ENCODE data around the gene ZNF417. TPM values are rescaled to one million over a fixed set of nuclear protein-coding genes. Genes with fewer than 3 reads are reported as not detected.
"Not testable (repeated sequence)": the region's sequence is repeated elsewhere in the genome, so short reads cannot be mapped to it uniquely, and the experiment has no call there.

ZNF417 gene
- total RNA-seq, 4 donors from 2014 or later, result 15.0 to 50.1 (median 20.7) TPM

DNA sequence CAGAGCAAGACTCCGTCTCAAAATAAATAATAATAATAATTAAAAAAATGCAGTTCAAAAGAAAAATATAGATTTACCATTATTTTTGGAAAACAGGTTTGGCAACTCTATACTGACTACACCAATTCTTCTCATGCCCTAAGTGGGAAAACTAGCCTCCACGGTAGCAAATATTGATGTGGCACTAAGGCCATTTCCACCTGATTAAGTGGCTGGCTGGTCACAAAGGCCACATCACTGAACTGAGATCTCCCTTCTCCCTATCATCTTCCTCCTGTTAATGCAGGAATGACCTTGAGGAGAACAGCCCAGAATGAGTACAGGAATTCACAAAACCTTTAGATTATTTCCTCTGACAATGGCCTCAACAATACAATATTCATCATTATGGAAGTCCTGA is 46.2 kb downstream of the ZNF417 start:
- Histone ChIP-seq H3K4me1 (no peaks in the 10 kb centered on the region), H3K27ac (no peak overlapping the region), H3K27me3 (no peaks in the 10 kb centered on the region), H3K9me3 (peaks cover 0 to 86% of the 10 kb centered on the region in 2 donors), H3K36me3 (no peaks in the 10 kb centered on the region), H3K4me3 (no peak overlapping the region)
- intact Hi-C loops (cut with DNase I; ENCODE audit: low total_unique reads), result no loop called here
- DNase-seq, result no peak
- TF ChIP-seq, protein P1, sequence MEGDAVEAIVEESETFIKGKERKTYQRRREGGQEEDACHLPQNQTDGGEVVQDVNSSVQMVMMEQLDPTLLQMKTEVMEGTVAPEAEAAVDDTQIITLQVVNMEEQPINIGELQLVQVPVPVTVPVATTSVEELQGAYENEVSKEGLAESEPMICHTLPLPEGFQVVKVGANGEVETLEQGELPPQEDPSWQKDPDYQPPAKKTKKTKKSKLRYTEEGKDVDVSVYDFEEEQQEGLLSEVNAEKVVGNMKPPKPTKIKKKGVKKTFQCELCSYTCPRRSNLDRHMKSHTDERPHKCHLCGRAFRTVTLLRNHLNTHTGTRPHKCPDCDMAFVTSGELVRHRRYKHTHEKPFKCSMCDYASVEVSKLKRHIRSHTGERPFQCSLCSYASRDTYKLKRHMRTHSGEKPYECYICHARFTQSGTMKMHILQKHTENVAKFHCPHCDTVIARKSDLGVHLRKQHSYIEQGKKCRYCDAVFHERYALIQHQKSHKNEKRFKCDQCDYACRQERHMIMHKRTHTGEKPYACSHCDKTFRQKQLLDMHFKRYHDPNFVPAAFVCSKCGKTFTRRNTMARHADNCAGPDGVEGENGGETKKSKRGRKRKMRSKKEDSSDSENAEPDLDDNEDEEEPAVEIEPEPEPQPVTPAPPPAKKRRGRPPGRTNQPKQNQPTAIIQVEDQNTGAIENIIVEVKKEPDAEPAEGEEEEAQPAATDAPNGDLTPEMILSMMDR (IDR thresholded peaks at IDR 0.05), result no peak
- no peak for TF ChIP-seq POLR2A (IDR thresholded peaks at IDR 0.05)

DNA sequence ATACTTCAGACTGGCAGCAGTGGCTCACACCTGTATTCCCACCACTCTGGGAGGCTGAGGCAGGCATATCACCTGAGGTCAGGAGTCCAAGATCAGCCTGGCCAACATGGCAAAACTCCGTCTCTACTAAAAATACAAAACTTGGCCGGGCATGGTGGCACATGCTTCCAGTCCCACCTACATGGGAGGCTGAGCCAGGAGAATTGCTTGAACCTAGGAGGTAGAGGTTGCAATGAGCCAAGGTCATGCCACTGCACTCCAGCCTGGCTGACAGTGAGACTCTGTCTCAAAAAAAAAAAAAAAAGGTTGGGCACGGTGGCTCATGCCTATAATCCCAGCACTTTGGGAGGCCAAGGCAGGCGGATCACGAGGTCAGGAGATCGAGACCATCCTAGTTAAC is 46.7 kb downstream of the ZNF417 start:
- H3K27me3 ChIP-seq; intact Hi-C loops (cut with DNase I; ENCODE audit: low total_unique reads); H3K4me3 ChIP-seq; DNase-seq; H3K4me1 ChIP-seq; H3K36me3 ChIP-seq; H3K27ac ChIP-seq: not testable (repeated sequence)
- peaks cover 0 to 91% of the 10 kb centered on the region in 2 donors for H3K9me3 ChIP-seq

DNA sequence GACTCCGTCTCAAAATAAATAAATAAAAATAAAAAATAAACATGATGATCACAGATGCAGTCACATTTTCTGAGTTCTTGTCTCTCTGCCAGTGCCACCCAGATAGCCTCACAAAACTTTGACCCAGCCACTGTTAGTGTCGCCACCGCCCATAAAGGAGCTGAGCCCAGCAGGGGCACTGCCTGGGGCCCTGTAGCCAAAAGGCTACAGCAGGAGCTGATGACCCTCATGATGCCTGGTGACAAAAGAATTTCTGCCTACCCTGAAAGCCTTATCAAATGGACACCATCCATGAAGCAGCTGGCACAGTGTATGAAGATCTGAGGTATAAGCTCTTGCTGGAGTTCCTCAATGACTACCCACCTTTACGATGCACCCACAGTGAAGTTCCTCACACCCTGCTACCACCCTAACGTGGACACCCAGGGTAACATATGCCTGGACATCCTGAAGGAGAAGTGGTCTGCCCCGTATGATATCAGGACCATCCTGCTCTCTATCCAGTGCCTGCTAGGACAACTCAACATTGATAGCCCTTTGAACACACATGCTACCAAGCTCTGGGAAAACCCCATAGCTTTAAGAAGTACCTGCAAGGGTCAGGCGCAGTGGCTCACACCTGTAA is 48.4 kb downstream of the ZNF417 start:
- no peak overlapping the region for H3K4me3 ChIP-seq
- H3K36me3 ChIP-seq, result no peaks in the 10 kb centered on the region
- intact Hi-C loops (cut with DNase I; ENCODE audit: low total_unique reads), result no loop called here
- no peak for TF ChIP-seq POLR2A (IDR thresholded peaks at IDR 0.05)
- TF ChIP-seq, protein P1 (IDR thresholded peaks at IDR 0.05), result no peak
- H3K4me1 ChIP-seq, result no peaks in the 10 kb centered on the region
- H3K27me3 ChIP-seq, result no peaks in the 10 kb centered on the region
- H3K27ac ChIP-seq, result no peak overlapping the region
- H3K9me3 ChIP-seq, result peaks cover 0 to 88% of the 10 kb centered on the region in 2 donors
- no peak for DNase-seq

Other genes with a start within 250 kb of the ZNF417 start
- gene ZSCAN4, start 247.7 kb downstream of the ZNF417 start, total RNA-seq, result not detected
- gene ZNF551, start 234.6 kb downstream of the ZNF417 start, total RNA-seq, result 100 to 1,000 TPM in 1 of 4 donors, 10 to 100 TPM in 2, 1 to 10 TPM in 1; 8.7 to 123 (median 27.2) TPM
- 10 to 100 TPM in 1 of 4 donors, 1 to 10 TPM in 2, under 1 TPM in 1; 0.88 to 27.4 (median 1.5) TPM for gene ZNF154, start 207.4 kb downstream of the ZNF417 start, total RNA-seq
- 10 to 100 TPM in 1 of 4 donors, 1 to 10 TPM in 2, under 1 TPM in 1; 0.88 to 20.2 (median 3.4) TPM for gene ZNF671, start 189.0 kb downstream of the ZNF417 start, total RNA-seq
- gene ZNF776, start 169.8 kb downstream of the ZNF417 start, total RNA-seq, result 10 to 100 TPM in 3 of 4 donors, under 1 TPM in 1; 0.29 to 34.4 (median 17.9) TPM
- 10 to 100 TPM in 2 of 4 donors, 1 to 10 TPM in 2; 4.6 to 42.0 (median 16.1) TPM for gene ZNF586, start 146.9 kb downstream of the ZNF417 start, total RNA-seq
- 10 to 100 TPM in 2 of 4 donors, 1 to 10 TPM in 1, under 1 TPM in 1; 0.77 to 15.0 (median 9.3) TPM for gene ZNF552, start 101.7 kb downstream of the ZNF417 start, total RNA-seq
- 10 to 100 TPM in 3 of 4 donors, 1 to 10 TPM in 1; 5.9 to 30.6 (median 15.0) TPM for gene ZNF587B, start 86.3 kb downstream of the ZNF417 start, total RNA-seq
- 10 to 100 TPM; 21.3 to 80.0 (median 39.6) TPM for gene ZNF587, start 66.7 kb downstream of the ZNF417 start, total RNA-seq
- 10 to 100 TPM in 3 of 4 donors, 1 to 10 TPM in 1; 7.1 to 24.9 (median 15.4) TPM for gene ZNF814, start 27.6 kb downstream of the ZNF417 start, total RNA-seq
- 10 to 100 TPM in 2 of 4 donors, 1 to 10 TPM in 1, under 1 TPM in 1; 0.29 to 15.8 (median 9.8) TPM for gene ZNF418, start 18.8 kb upstream of the ZNF417 start, total RNA-seq
- 10 to 100 TPM in 2 of 4 donors, 1 to 10 TPM in 1, under 1 TPM in 1; 0.51 to 12.0 (median 6.9) TPM for gene ZNF256, start 31.1 kb upstream of the ZNF417 start, total RNA-seq
- 1 to 10 TPM in 1 of 4 donors, not detected in 3; 2.7 TPM for gene C19orf18, start 57.9 kb upstream of the ZNF417 start, total RNA-seq
- gene ZNF606, start 86.2 kb upstream of the ZNF417 start, total RNA-seq, result 10 to 100 TPM in 3 of 4 donors, 1 to 10 TPM in 1; 5.6 to 61.7 (median 30.4) TPM
- not detected for gene ZSCAN1, start 117.4 kb upstream of the ZNF417 start, total RNA-seq
- gene ZNF135, start 142.7 kb upstream of the ZNF417 start, total RNA-seq, result 10 to 100 TPM in 3 of 4 donors, 1 to 10 TPM in 1; 6.2 to 18.6 (median 15.3) TPM
- gene ZSCAN18, start 181.6 kb upstream of the ZNF417 start, total RNA-seq, result 100 to 1,000 TPM in 3 of 4 donors, 10 to 100 TPM in 1; 51.5 to 138 (median 121) TPM
- 10 to 100 TPM in 3 of 4 donors, 1 to 10 TPM in 1; 2.6 to 29.7 (median 13.3) TPM for gene ZNF329, start 234.2 kb upstream of the ZNF417 start, total RNA-seq

Measured in uterus (tissue), 4 donors.